ENCODE measurements around the gene KMT2B.

GRCh38 chr19:35671818-35672217 is 46.0 kb upstream of the KMT2B start:
- TF ChIP-seq POLR2AphosphoS5 (IDR thresholded peaks at IDR 0.05; ENCODE audit: control insufficient read depth, insufficient read depth, low read depth, low read length) (peak; percentile 86), EP300 (IDR thresholded peaks at IDR 0.05; ENCODE audit: low read length) (peak; percentile 85), NFIX (CRISPR knock-in tag; IDR thresholded peaks at IDR 0.05; ENCODE audit: low read depth) (no peak), ZNF174 (CRISPR knock-in tag; IDR thresholded peaks at IDR 0.05) (no peak), TCF15 (CRISPR knock-in tag; IDR thresholded peaks at IDR 0.05) (no peak), HDAC6 (IDR thresholded peaks at IDR 0.05; ENCODE audit: low read depth, low read length) (no peak), PRDM10 (IDR thresholded peaks at IDR 0.05; ENCODE audit: partially characterized antibody) (no peak), GABPA (tag; conservative IDR thresholded peaks at IDR 0.05; ENCODE audit: low read depth) (no peak)

All from K562 (cell line).